Psoas muscle (tissue), 8 donors: ENCODE data around the gene ANKRD11. TPM values are rescaled to one million over a fixed set of nuclear protein-coding genes. Genes with fewer than 3 reads are reported as not detected.

ENCODE experiments used
- ATAC-seq, 4 donors: fragments of 200-7000 bp; cut with Tn5 transposase; one replicate each; pipeline ENCODE4 v1.9.1; 2020; ENCODE audit warnings: moderate library complexity in 3 of 4, mild to moderate bottlenecking in 2 of 4
- DNase-seq, 2 donors: peaks; one replicate each; pipeline ENCODE4 v3.0.0-alpha.2; 2020
- H3K27ac ChIP-seq: fragments of 200-600 bp; one replicate; pipeline ENCODE4 v1.8.0; 2022
- H3K27me3 ChIP-seq, 3 donors: fragments of 200-600 bp in 1 of 3; one replicate each; pipeline versions ENCODE4 v1.6.1 to v1.8.0; 2013 to 2022; ENCODE audit warnings: low read length in 2 of 3, mild to moderate bottlenecking in 2 of 3, moderate library complexity in 1 of 3; ENCODE audit not compliant: insufficient read depth in 3 of 3
- H3K36me3 ChIP-seq, 2 donors: fragments of 200-600 bp in 1 of 2; one replicate each; pipeline versions ENCODE4 v1.6.1 to v1.8.0; 2013 to 2022; ENCODE audit warnings: low read depth in 1 of 2, mild to moderate bottlenecking in 1 of 2, moderate library complexity in 1 of 2; ENCODE audit not compliant: insufficient read depth in 1 of 2
- H3K4me1 ChIP-seq: fragments of 200-600 bp; one replicate; pipeline ENCODE4 v1.8.0; 2022
- H3K4me3 ChIP-seq: fragments of 200-600 bp; one replicate; pipeline ENCODE4 v1.8.0; 2022; ENCODE audit warnings: mild to moderate bottlenecking
- H3K9me3 ChIP-seq: fragments of 200-600 bp; one replicate; pipeline ENCODE4 v1.8.0; 2022
- WGBS, 3 donors: extraction: QIAGEN DNeasy Blood & Tissue Kit; methylation state at CpG; one replicate each; pipeline versions ENCODE4 v1.1.6 to v1.1.7; 2013; 5-methylcytosine and 5-hydroxymethylcytosine counted together
- intact Hi-C, 2 donors: fragments of 100-400 bp; cut with DNase I; formaldehyde crosslinking; loops; one replicate each; pipeline versions ENCODE4 v1.11.0 to v1.14.2; 2022
- polyA plus RNA-seq, 3 donors: library from polyadenylated mRNA; stranded (reverse); fragments of 200-250 nt; gene quantifications; one replicate each; pipeline ENCODE4 v1.2.3, GENCODE V29; 2013
- total RNA-seq, 4 donors: library from RNA; stranded (reverse); fragmentation: NEBNext Ultra II Directional in 2 of 4; extraction: Animal tissue kit (Norgen Biotek cat#: 25700) in 2 of 4; gene quantifications; one replicate each; pipeline versions ENCODE4 v1.2.1 to v1.2.4, GENCODE V29; 2021 to 2023
- TF ChIP-seq, protein P1 (sequence below): fragments of 200-600 bp; IDR thresholded peaks from one replicate; pipeline ENCODE4 v1.8.0; 2022; ENCODE audit warnings: antibody characterized with exemption
- donor health status: healthy with polysubstance abuse.
- donor health status: DM: no; HTN: no; CAD: no; lungs with moderate emphysema.
- donor health status: Bipolar disorder and iron deficiency.
- donor health status: healthy.
- donor health status: DM: yes; HTN: yes; CAD: no.
- donor health status: DM: no; HTN: no; CAD: no.
- donor health status: DM: no; HTN: no; CAD: no.
- donor health status: DM: yes; HTN: yes; CAD: no.

Gene ANKRD11
- total and polyA plus RNA-seq, 7 donors: 22.3 to 72.8 (median 57.2) TPM

DNA sequence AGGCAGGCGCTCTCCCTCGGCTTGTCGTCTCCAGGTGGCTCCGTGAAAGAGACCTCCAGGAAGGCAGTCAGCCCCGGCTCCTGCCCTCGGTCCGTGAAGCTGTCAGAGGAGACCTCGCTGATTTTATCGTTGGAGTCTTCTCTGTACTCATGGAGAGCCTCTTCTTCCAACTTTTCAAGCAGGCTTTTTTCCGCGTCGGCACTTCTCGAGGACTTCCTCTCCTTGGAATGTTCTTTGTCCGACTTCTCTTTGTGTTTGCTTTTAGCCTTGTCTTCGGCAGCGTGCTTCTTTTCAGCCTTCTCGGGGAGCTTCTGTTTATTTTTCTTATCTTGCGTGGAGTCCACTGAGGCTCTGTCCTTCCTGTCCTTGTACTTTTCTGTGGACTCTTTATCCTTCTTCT lies 207.8 kb downstream of the ANKRD11 start:
- Histone ChIP-seq H3K36me3 (peaks cover 9 to 92% of the 10 kb centered on the region in 2 donors), H3K4me1 (no peaks in the 10 kb centered on the region), H3K4me3 (no peak overlapping the region), H3K27ac (no peak overlapping the region), H3K9me3 (no peaks in the 10 kb centered on the region), H3K27me3 (no peaks in the 10 kb centered on the region)
- intact Hi-C loops: no loop called here
- WGBS, 3 donors: 90 to 95% (median 95%) methylated on average over 18 of the region's 18 CpGs
- ATAC-seq: no peak
- DNase-seq: no peak
- TF ChIP-seq, protein P1, sequence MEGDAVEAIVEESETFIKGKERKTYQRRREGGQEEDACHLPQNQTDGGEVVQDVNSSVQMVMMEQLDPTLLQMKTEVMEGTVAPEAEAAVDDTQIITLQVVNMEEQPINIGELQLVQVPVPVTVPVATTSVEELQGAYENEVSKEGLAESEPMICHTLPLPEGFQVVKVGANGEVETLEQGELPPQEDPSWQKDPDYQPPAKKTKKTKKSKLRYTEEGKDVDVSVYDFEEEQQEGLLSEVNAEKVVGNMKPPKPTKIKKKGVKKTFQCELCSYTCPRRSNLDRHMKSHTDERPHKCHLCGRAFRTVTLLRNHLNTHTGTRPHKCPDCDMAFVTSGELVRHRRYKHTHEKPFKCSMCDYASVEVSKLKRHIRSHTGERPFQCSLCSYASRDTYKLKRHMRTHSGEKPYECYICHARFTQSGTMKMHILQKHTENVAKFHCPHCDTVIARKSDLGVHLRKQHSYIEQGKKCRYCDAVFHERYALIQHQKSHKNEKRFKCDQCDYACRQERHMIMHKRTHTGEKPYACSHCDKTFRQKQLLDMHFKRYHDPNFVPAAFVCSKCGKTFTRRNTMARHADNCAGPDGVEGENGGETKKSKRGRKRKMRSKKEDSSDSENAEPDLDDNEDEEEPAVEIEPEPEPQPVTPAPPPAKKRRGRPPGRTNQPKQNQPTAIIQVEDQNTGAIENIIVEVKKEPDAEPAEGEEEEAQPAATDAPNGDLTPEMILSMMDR: no peak

DNA sequence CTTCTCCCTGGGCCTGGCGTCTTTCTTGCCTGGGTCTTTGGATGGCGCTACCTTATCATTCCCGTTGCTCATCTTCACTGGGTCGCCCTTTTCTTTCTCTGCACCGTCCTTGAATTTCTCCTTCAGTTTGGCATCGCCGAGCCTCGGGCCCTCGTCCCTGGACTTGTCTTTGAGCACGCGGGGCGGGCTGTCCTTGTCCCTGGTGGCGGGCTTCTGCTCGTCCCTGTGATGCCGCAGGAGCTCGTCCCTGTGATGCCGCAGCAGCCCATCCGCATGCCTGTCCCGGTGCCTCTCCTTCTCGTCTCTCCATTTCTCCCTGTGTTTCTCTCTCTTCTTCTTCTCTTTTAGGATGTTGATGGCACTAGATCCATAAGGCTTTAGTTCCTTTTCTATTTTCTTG lies 208.5 kb downstream of the ANKRD11 start:
- Histone ChIP-seq H3K27ac (no peak overlapping the region), H3K9me3 (no peaks in the 10 kb centered on the region), H3K36me3 (peaks cover 9 to 92% of the 10 kb centered on the region in 2 donors), H3K4me1 (no peaks in the 10 kb centered on the region), H3K27me3 (no peaks in the 10 kb centered on the region), H3K4me3 (no peak overlapping the region)
- WGBS, 3 donors: 94 to 96% (median 96%) methylated on average over 20 of the region's 20 CpGs
- no peak for DNase-seq
- TF ChIP-seq, protein P1: no peak
- ATAC-seq: no peak
- intact Hi-C loops: no loop called here

DNA sequence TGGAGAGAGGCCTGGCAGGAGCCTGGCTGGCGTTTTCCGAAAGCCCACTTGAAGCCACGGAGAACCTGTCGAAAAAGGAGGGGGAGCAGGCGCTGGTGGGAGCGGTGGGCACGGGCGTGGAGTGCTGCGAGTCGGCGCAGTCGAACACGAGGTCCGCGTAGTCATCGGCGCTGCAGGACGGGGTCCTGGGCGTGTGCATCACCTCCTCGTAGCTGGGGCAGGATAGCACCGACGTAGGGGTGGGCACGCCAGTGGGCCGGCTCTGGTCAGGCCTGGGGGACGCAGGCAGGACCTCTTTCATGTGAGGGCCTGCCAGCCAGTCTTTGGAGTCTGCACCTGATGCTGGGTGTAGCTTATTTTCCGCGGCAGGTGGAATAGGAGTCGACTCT lies 209.2 kb downstream of the ANKRD11 start:
- no peak for ATAC-seq
- intact Hi-C loops: no loop called here
- Histone ChIP-seq H3K9me3 (no peaks in the 10 kb centered on the region), H3K27me3 (no peaks in the 10 kb centered on the region), H3K36me3 (peaks cover 6 to 92% of the 10 kb centered on the region in 2 donors), H3K27ac (no peak overlapping the region), H3K4me3 (no peak overlapping the region), H3K4me1 (no peaks in the 10 kb centered on the region)
- DNase-seq: no peak
- 94 to 97% (median 97%) methylated on average over 28 of the region's 28 CpGs for WGBS, 3 donors
- TF ChIP-seq, protein P1: no peak

DNA sequence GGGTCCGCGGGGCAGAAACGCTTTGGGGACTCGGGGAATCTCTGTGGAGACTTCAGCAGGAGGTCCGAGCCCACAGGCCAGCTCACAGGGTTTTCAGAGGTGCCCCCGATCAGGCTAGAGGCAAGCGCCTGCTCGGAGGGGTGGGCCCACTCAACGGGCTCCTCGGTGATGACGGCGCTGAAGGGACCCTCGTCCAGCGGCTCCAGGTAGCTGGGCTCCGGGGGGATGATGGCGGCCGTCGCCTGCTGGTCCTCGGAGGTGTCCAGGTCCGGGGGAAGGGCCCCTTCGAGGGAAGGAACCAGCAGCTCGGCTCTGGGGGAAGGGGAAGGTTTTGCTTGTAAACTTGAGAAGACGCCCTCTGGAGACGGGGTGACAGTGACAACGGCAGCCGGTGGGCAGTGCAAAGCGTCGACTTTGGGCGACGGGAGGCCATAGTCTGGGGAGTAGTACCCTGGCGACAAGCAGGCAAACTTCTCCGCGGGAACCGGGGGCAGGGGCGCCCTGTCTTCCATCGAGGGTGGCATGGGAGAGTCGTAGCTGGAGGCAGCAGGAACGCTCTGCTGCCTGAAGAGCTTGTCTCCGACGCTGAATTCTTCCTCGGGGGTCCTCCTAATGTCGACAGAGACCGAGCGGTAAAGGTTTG lies 209.7 kb downstream of the ANKRD11 start:
- intact Hi-C loops: no loop called here
- H3K27me3 ChIP-seq: no peaks in the 10 kb centered on the region
- ATAC-seq: no peak
- no peaks in the 10 kb centered on the region for H3K9me3 ChIP-seq
- TF ChIP-seq, protein P1: no peak
- H3K27ac ChIP-seq: no peak overlapping the region
- peaks cover 6 to 91% of the 10 kb centered on the region in 2 donors for H3K36me3 ChIP-seq
- no peak for DNase-seq
- no peaks in the 10 kb centered on the region for H3K4me1 ChIP-seq
- no peak overlapping the region for H3K4me3 ChIP-seq
- 92 to 94% (median 93%) methylated on average over 44 of the region's 44 CpGs for WGBS, 3 donors
